Colon (tissue), 2 donors: ENCODE results near the gene CIDEB.

ENCODE experiments used
- FAIRE-seq: peaks from 2 replicates; lab custom pipeline; 2012; peaks lifted over from hg19 to GRCh38; lab: Jason Lieb, UNC
- donor health status: control.
- donor health status: control.

Gene CIDEB

DNA sequence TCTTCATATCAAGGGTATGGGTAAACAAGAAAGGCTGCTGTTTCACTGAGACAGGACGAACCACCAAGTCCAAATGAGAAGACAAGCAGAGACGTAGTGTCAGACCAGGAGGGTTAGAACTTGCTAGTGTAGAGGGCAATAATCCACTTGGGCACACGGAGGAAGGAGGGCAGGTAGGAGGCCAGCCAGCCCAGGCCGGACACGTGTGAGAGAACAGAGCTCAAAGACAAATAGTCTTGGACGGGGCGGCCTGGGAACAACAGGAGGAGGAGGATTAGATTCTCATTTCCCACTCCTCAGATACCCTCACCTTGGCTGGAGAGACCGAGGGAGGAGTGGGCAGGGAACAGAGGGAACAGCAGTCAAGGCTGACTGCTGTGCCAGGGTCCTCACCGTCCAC is 17.0 kb downstream of the CIDEB start:
- no peak for FAIRE-seq

DNA sequence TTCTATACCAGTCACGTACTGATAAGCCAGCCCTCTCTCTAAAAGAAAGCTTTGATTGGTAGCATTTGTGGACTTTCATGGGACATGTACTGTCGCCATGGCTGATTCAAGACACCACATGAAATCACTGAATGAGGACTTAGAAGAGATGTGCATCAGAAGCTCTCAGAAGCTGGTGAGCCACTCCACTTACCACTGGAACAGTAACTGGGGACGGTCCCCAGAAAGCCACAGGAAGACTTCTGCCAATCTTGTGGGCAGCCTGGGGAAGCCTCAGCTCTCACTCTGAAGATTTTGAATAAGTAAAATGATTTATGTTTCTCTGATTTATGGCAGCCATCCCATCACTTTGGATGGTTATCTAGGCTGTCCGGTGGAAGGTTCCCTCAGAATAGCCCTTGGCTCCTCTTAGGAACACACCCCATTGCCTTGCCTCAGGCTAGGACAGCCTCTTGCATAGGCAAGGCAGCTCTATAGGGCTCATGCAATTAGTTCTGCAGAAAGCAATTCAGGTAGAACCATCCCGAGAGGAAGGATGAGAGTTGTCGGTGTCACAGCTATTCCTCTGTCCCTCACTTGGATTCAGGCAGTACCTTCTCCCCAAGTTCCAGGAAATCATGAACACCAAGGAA is 18.0 kb downstream of the CIDEB start:
- FAIRE-seq, result no peak

DNA sequence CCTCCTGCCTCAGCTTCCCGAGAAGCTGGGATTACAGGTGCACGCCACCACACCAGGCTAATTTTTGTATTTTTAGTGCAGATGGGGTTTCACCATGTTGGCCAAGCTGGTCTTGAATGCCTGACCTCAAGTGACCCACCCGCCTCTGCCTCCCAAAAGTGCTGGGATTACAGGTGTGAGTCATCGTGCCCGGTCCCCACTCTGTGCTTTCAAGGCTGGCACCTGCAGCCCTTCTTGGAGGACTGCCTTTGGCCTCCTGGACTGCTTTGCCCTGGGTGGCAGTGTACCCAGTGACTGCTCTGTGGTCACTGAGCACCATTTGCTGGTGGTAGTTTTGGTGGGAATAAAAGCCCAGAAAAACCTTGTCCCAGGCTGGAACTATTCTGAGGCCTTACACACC is 20.8 kb downstream of the CIDEB start:
- no peak for FAIRE-seq

DNA sequence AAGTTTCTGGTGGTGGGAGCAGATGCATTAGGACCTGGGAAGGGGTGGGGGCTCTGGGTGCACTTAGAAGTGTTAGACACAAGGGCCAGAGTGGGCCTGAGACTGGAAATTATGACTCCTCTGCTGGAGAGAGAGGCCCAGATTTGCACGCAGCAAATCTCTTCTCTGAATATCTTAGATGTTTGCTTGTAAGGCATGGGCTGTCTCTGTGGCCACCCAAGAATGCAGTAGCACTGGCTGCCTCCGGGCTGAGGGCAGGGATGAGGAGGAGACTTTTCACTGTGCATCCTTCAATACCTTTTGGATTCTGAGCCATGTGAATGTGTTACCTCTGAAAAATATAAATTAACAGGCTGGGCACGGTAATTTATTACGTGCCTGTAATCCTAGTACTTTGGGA is 22.4 kb downstream of the CIDEB start:
- FAIRE-seq, result no peak

DNA sequence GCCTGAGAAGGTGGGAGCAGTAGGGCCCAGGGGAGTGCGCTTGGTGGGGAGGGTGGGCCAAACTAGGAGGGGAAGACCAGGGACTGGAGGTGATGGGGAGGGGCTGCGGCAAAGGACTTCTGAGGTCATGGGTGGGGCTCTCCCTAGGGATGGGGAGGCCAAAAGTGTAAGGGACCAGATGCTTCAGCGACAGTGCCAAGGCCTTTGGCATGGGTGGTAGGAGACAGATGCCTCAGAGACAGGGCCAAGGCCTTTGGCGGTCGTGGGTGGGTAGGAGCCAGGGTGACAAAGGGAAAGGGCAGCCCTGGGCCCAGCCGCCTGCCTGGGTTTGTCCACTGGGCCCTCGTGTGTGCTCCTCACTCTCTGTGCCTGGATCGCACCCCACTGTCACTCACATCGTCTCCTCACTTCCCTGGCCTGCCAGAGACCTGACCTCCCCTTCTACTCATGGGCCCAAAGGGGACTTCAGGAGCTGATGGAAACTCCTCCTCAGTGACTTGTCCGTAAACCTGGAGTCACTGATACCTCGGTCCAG is 23.2 kb downstream of the CIDEB start:
- no peak for FAIRE-seq

DNA sequence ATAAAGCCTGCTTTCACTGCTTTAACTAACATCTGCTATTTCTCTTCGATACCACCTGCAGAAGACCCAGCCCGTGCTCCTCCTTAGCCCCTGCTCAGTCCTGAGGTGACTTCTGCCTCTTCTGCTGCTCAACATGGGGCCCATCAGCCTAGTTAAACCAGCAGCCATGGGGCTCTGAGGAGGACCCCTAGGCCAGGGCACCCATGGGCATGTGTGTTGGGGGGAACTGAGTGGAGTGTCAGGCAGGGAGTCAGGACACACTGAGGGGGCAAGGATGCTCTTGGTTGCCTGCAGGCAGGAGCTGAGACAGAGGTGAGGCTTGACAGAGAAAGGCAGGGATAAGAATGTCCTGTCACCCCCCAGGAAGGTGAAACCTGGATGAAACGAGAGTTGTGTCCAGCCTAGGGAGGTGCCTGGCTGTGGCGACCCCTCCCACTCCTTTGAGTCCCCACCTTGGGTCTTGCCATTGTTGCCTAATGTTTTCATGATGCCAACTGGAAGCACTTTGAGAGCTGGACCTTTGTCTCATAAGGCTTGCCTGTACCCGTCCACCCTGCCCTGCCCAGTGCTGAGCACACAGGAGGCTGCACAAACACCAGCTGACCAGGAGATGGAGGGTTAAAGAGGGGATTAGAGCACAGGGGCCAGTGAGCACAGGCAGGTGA is 23.8 kb downstream of the CIDEB start:
- no peak for FAIRE-seq

DNA sequence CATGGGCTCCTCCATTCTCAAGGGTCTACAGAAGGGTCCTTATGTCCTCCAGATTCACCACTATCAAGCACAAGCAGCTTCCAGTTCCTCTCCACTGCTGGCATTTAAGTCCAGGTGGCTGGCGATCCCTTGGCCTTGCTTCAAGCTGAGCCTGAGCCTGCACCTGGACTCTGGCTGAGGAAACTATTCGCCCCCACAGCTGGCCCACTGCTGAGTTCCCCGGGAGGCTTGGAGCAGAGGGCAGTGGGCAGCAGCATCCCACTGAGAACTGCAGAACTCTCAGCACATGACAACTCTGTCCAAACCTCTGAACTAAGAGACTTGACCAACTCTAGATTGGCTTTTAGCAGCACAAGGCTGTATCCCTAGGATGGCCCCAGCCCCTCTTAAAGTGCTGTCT is 25.0 kb downstream of the CIDEB start:
- FAIRE-seq, result no peak

DNA sequence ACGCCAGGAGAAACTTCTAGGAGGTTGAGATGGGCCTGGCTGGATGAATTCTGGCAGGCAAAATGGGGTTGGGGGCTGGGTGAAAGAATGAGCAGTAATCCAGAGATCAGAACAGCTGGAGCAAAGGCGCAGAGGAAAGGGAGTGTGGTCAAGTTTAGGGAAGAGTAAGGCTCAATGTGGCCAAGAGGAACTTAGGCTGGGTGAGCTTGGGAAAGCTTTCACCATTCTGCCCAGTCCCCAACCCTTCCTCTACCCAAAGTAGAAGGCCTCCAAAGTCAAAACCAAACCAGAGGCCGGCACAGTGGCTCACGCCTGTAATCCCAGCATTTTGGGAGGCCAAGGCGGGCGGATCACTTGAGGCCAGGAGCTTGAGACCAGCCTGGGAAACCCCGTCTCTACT is 26.1 kb downstream of the CIDEB start:
- FAIRE-seq, result no peak

DNA sequence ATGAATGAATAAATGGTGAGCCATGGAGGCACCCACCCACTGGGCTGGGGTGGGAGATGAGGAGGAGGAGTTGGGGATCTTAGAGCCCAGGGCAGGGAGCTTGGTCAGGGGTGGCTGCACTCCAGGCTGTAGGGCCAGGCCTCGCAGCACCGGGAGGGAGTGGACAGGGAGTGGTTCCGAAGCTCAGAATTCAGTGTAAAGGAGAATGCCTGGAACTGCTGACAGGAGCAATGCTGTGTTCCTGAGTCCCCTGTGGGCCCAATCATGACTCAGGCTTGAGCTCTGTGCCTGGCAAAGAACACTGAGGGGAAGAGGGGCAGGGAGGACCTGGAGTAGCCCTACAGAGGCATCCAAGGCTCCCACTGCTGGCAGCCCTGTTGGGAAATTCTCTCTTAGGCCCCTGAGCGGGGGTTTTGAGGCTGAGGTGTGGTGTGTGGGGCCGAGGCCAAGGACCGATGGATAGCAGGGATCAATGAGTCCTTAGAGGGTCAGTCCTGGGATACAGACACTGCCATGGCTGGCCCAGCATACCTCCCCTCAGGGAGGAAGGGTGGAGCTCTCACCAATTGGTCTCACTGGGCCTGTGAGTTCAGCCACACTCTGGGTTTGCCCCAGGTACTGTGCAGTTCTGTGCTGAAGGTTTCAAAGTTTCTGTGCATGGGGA is 26.8 kb downstream of the CIDEB start:
- no peak for FAIRE-seq

DNA sequence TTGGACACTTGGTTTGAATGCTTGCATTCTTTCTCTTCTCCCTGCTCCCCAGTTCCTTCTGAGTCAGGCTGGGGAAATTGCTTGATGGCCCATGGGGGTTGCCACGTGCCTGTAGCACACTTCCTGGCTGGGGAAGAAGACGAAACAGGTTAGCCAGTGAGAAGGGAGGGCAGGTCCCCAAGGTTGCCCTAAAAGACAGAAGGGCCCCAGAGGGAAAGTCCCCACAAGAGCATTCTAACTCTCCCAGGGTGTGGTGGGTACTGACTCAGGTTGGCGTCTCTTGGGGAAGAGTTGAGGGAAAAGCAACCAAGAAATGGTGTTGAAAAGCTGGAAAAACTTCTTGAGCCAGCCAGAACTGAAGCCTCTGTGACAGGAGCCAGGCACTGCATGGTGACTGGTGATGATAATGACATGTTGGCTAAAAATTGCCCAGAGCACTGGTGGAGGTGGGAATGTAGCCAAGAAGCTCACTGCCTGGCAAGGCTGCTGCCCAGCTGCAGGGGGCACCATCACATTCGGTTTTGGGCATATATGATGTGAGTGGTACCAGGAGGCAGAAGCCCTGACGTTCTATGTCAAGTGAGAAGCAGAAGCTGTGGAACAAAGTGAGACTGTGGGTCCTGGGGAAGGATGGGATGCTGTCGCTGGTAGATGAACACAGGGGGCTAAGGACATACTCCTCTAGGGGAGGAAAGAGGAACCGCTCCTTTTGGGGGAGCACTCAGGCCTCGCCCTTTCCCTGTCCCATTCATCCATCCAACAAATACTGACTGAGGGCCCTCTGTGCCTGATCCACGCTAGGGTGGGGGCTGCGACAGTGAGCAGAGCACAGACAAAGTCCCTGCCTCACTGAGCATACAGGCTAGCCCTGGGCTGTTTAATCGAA is 28.2 kb downstream of the CIDEB start:
- no peak for FAIRE-seq

DNA sequence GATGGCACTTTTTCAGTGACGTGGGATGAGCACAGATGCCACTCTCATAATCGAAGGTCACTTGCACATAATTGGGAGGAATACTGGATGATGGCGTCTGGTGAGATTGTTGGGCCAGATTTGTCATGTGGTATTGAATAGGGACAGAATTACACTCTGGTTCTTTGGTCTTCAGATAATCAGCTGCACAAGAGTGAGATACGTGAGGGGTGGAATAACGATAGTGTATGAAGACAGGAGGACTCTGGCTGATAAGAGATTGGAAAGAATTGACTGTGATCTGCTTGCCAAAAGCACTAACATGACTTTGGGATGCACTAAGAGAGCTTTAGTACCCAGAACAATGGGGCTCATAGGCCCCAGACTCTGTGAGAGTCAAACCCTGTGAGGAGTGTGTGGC is 29.4 kb downstream of the CIDEB start:
- FAIRE-seq, result no peak

DNA sequence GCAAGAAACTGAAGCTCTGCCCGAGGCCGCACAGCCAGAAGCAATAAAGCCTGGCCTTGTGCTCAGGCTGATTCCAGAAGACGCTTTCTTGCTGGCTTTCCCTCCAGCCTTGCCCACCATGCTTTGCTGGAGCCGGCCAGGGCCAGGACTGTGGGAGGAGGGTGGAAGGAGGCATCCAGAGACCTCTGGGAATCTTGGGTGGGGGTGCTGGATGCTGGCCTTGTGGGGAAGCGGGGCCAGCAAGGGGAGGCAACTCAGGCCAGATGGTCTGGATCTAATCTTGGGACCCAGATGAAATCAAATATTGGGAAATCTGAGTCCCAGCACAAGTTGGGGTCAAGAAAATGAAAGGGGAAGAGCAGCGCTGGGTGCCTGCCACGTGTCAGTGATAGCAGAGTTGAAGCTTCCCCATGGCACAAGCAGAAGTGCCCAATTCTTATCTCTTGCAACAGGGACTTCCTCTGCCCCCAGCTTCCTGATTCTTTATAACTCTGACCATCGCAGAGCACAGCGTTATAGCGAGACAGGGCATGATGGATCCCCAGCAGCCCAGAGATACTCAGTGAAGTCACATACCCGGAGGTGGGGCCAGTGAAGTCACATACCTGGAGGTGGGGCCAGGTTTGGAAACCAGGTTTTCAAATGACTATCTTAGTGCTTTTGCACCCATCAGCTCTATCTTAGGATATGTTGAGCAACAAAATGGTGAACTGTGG is 30.0 kb downstream of the CIDEB start:
- no peak for FAIRE-seq

DNA sequence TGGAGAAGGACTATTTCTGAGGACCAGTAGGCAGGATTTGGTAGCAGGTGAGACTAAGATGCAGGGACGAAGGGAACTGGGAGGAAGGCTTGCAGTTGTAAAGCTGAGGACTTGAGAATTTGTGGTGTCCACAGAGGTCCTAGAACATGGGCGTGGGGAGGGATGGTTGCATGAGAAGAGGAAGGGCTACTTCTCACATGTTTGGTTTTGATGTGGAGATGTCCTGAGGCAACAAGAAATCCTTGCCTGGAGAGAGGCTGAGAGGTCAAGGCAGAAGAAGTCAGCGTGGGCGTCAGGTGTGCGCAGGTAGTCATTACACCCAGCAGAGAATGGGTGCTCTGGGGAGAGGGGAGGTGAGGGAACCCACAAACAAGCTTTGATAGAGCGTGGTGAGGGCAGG is 30.7 kb downstream of the CIDEB start:
- FAIRE-seq, result no peak

DNA sequence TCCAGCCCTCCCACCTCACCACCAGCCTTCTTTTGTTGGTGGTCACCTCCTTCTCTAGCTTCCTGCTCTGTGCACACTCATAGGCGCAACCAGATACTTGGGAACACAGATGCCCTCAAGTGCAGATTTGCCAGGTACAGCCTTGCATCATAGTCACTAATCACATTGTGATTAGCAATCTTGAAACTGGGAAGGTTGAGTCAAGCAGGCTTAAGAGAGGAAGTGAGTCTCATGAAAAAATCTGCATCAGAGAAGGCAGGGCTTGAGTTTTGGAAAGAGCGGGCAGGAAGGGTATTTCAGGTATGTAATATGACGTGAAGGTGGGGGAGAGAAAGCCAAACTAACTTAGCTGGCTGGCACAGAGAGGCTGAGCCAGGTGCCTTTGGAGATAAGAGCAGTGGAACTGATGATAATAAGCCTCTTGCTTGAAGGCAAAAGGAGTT is 33.7 kb downstream of the CIDEB start:
- FAIRE-seq, result no peak

DNA sequence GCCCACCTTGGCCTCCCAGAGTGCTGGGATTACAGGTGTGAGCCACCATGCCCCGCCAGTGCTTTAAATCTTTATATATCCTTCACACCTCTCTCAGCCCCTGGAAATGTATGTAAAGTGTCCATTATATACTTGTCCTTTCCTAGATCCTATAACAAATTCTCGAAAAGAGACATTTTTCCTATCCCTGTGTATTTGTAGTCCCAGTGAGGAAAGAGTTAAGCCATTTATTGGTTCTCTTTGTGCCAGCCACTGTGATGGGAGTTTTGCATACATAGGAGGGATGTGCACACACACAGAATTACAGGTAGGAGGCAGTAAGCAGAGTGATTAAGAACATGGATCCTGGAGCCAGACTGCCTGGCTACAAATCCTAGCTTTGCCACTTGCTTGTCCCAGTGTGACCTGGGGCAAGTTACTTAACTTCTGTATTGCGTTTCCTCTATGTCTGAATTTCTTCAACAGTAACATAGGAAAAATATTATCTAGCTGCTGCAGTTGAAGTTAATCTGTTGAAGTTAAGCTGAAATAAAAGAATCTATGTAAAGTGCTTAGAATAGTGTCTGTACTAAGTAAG is 34.3 kb downstream of the CIDEB start:
- no peak for FAIRE-seq

DNA sequence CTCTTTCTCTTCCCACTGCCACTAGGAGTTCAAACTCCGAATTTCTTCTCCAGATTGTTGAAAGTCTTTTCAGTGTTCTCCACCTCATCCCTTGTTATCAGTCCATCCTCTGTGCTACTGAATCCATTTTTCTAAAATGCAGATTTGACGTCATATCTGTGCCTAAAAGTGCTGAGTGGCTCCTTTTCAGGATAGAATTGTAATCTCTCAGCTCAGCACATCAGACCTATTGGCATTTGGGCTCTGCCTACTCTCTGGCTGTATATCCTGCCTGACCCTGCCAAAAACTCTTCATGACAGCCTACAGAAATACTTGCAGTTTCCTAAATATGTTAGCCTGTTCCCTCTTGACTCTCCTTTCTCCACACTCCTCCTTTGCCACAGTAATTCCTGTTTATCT is 35.3 kb downstream of the CIDEB start:
- no peak for FAIRE-seq

DNA sequence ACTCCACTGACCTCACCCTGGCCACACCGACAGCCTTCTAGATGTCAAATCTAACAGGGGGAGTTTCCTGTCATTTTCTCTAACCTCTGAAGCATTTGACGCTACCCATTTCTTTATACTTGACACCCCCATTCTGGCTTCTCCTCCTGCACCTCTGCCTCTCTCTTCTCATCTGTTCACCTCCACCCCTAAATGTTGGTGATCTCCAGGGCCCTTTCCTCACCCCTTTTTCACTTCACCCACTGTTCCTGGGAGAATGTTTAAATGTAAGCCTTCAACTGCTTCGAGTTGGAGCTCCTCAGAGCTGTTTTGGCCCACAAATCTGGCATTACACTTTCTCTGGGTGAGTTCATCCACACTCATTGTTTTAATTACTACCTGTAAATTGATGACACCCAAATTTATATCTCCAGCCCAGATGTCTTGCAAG is 35.9 kb downstream of the CIDEB start:
- no peak for FAIRE-seq

DNA sequence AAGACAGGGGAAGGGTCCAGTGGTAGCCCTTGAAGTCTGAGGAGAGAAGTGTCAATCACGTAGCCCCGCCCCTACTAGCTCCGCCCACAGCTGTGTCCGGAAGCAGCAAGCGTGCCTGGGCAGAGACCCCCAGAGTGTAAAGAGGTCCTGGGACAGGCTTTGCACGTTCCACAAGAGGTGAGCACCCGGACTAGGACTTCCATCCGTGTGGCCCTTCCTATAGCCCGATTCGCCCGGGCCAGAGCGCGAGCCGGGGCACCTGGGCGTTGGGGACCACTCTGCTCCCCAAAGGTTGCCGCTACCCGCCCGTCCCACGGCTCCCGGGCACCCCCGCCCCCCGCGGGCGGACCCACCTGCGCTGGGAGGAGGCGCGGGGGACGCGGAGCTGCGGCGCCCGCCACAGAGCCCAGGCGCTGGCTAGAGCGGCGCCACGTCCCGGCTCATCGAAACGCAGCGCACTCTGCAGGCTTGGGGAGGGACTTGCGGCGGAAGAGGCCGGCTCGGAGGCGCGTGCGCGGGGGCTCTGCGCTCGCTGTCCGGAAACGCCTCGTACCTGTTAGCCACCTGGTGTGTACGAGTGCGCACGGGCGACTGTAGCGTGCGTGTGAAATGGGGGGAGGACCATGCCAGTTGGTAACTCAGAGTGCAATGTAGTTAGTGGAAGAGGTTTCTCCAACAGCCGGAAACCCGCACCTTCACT is 36.5 kb downstream of the CIDEB start, which contains the start of gene RABGGTA:
TSS of gene RABGGTA (minus strand) at position 464 of the 700 bp plus-strand sequence. CDS start 482 bp downstream, outside the sequence.
- no peak for FAIRE-seq

DNA sequence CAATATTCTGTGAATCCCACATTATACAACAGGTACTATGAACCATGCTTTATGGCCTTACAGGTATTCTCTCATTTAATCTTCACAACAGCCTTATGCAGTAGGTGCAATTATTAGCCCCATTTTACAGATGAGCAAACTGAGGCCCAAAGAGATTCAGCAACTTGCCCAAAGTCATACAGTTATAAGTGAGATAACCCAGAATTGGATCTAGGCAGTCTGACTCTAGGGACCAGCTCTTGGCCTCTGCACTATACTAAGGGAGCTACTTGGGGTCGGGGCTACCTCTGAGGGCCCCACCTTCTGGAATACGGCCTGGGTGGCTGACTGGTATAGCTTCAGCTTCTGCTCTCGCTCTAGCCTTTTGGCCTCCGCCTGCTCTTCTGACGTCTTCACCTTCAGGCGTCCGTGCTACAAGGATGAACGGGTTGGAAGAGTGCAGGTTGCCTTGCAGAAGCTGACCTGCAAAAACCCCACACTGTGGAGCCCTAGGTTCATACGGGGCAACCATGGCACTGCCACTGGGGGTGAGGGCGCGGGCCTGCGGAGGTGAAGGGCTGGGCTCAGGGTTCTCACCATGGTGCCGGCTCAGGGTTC is 37.1 kb downstream of the CIDEB start:
- FAIRE-seq, result no peak

DNA sequence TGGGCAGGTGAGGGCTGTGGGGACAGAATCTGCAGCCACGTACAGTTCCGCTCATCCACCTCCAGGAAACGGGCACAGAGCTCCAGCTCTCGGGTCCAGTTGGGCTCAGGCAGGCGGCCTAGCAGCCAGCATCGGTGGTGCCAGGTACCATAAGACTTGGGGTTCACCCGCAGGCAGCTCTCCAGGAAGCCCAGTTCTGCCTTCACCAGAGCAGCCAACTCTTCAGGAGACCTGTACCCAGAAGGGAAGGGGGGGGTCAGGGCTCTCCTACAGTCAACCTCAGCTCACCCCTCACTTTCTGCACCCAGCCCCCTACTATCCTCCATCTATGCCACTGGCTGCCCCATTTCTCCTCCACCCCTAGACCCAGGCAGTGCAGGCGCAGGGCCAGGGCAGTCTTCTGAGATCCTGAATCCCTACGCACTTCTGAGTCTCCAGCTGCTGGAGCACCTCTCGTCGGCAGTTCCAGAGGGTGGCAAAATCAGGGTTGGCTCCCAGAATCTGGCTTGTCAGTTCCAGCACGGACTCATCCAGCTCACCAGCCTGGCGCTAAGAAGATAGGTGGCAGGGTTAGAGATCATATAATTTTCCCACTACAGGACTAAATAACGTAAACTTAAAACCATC is 37.8 kb downstream of the CIDEB start:
- no peak for FAIRE-seq
